Loucy (cell line): Measurements from ENCODE around the gene ATP8A1.

Source experiments
- H2AFZ ChIP-seq: fragments of 200-600 bp; sonication (generic); 2 replicates; pipeline ENCODE4 v1.6.0; 2016; ENCODE audit warnings: antibody characterized with exemption, mild to moderate bottlenecking, low read length, moderate library complexity
- H3F3A ChIP-seq: fragments of 200-600 bp; 2 replicates; pipeline ENCODE4 v1.6.0; 2016; ENCODE audit warnings: antibody characterized with exemption, low read depth, mild to moderate bottlenecking
- H3K27me3 ChIP-seq: fragments of 200-600 bp; sonication (generic); 2 replicates; pipeline ENCODE4 v1.6.1; 2014; ENCODE audit warnings: low read length, mild to moderate bottlenecking; ENCODE audit not compliant: insufficient read depth, poor library complexity, severe bottlenecking
- H3K36me3 ChIP-seq: fragments of 200-600 bp; sonication (generic); 2 replicates; pipeline ENCODE4 v1.6.1; 2016; ENCODE audit warnings: low read length; ENCODE audit not compliant: insufficient read depth
- H3K4me1 ChIP-seq: fragments of 200-600 bp; sonication (generic); 2 replicates; pipeline ENCODE4 v1.5.1; 2014; ENCODE audit warnings: low read length, mild to moderate bottlenecking; ENCODE audit not compliant: insufficient read depth, poor library complexity, severe bottlenecking
- H3K4me2 ChIP-seq: fragments of 200-600 bp; sonication (generic); 2 replicates; pipeline ENCODE4 v1.6.0; 2014; ENCODE audit warnings: antibody characterized with exemption, low read length, low read depth, mild to moderate bottlenecking; ENCODE audit not compliant: poor library complexity, severe bottlenecking
- H3K4me3 ChIP-seq: fragments of 200-600 bp; sonication (generic); 2 replicates; pipeline ENCODE4 v1.5.1; 2014; ENCODE audit warnings: low read length, mild to moderate bottlenecking, mixed read lengths; ENCODE audit not compliant: poor library complexity, severe bottlenecking
- H3K79me2 ChIP-seq: fragments of 200-600 bp; sonication (generic); 2 replicates; pipeline ENCODE4 v1.6.1; 2014; ENCODE audit warnings: low read length; ENCODE audit not compliant: insufficient read depth
- H3K9ac ChIP-seq: fragments of 200-600 bp; sonication (generic); 2 replicates; pipeline ENCODE4 v1.6.0; 2014; ENCODE audit warnings: mild to moderate bottlenecking, low read depth, low read length, moderate library complexity; ENCODE audit not compliant: poor library complexity, severe bottlenecking
- H3K9me2 ChIP-seq: fragments of 200-600 bp; sonication (generic); replicated peaks from 2 replicates; pipeline ENCODE4 v1.6.1; 2016; ENCODE audit warnings: low read depth, low read length, mixed read lengths
- H3K9me3 ChIP-seq: fragments of 200-600 bp; sonication (generic); 2 replicates; pipeline ENCODE4 v1.6.1; 2014; ENCODE audit warnings: mild to moderate bottlenecking, antibody characterized with exemption, low read length, low read depth; ENCODE audit not compliant: insufficient read depth
- H4K20me1 ChIP-seq: fragments of 200-600 bp; sonication (generic); 2 replicates; pipeline ENCODE4 v1.6.0; 2014; ENCODE audit warnings: antibody characterized with exemption, low read length, mild to moderate bottlenecking; ENCODE audit not compliant: insufficient read depth, poor library complexity, severe bottlenecking
- CTCF ChIP-seq: fragments of 200-600 bp; sonication (generic); conservative IDR thresholded peaks from 2 replicates; pipeline ENCODE4 v1.5.1; 2014; ENCODE audit warnings: mild to moderate bottlenecking, antibody characterized with exemption, low read length
- EZH2phosphoT487 ChIP-seq: fragments of 200-600 bp; IDR thresholded peaks from 2 replicates; pipeline ENCODE4 v1.6.1; 2018; ENCODE audit warnings: antibody characterized with exemption, mild to moderate bottlenecking, moderate library complexity, borderline replicate concordance

Gene ATP8A1

GRCh38 chr4:42411803-42412202 lies 245.1 kb downstream of the ATP8A1 start:
- H3K9me2 ChIP-seq: no peaks in the 10 kb centered on the region
- H4K20me1 ChIP-seq: no peaks in the 10 kb centered on the region
- H3K4me2 ChIP-seq: no peak overlapping the region
- H3K27me3 ChIP-seq: no peaks in the 10 kb centered on the region
- no peak overlapping the region for H3K9ac ChIP-seq
- H3K4me1 ChIP-seq: no peaks in the 10 kb centered on the region
- TF ChIP-seq EZH2phosphoT487: no peak
- no peak for TF ChIP-seq CTCF
- peaks cover 4% of the 10 kb centered on the region; the same call in 1 of the 2 replicates for H3K36me3 ChIP-seq
- H3K4me3 ChIP-seq: no peak overlapping the region
- no peaks in the 10 kb centered on the region for H3K9me3 ChIP-seq
- no peaks in the 10 kb centered on the region for H3F3A ChIP-seq
- H3K79me2 ChIP-seq: no peaks in the 10 kb centered on the region
- H2AFZ ChIP-seq: no peak overlapping the region

GRCh38 chr4:42410446-42410845 lies 246.5 kb downstream of the ATP8A1 start:
- H3K79me2 ChIP-seq: no peaks in the 10 kb centered on the region
- H3K9ac ChIP-seq: no peak overlapping the region
- no peaks in the 10 kb centered on the region for H3K4me1 ChIP-seq
- H3K36me3 ChIP-seq: peaks cover 4% of the 10 kb centered on the region; the same call in 1 of the 2 replicates
- no peak for TF ChIP-seq EZH2phosphoT487
- TF ChIP-seq CTCF: no peak
- no peaks in the 10 kb centered on the region for H4K20me1 ChIP-seq
- H3K4me3 ChIP-seq: no peak overlapping the region
- no peak overlapping the region for H2AFZ ChIP-seq
- no peaks in the 10 kb centered on the region for H3F3A ChIP-seq
- H3K27me3 ChIP-seq: no peaks in the 10 kb centered on the region
- no peaks in the 10 kb centered on the region for H3K9me3 ChIP-seq
- no peak overlapping the region for H3K4me2 ChIP-seq
- H3K9me2 ChIP-seq: no peaks in the 10 kb centered on the region

- no peaks in the 10 kb centered on the region for H3K79me2 ChIP-seq
- no peaks in the 10 kb centered on the region for H3F3A ChIP-seq
- H3K4me1 ChIP-seq: no peaks in the 10 kb centered on the region
- no peaks in the 10 kb centered on the region for H4K20me1 ChIP-seq
- no peak overlapping the region for H3K4me2 ChIP-seq
- no peak for TF ChIP-seq CTCF
- TF ChIP-seq EZH2phosphoT487: no peak
- no peak overlapping the region for H2AFZ ChIP-seq
- no peaks in the 10 kb centered on the region for H3K27me3 ChIP-seq
- H3K9ac ChIP-seq: no peak overlapping the region
- no peaks in the 10 kb centered on the region for H3K36me3 ChIP-seq
- H3K9me2 ChIP-seq: no peaks in the 10 kb centered on the region
- H3K4me3 ChIP-seq: no peak overlapping the region
- H3K9me3 ChIP-seq: no peaks in the 10 kb centered on the region
Observed at GRCh38 chr4:42404001-42404400, 252.9 kb downstream of the ATP8A1 start.
